Ramos (cell line): ENCODE data around the gene SLC38A11.
"Not testable (repeated sequence)": the region's sequence is repeated elsewhere in the genome, so short reads cannot be mapped to it uniquely, and the experiment has no call there.

Source experiments
- in situ Hi-C: fragments of 300-500 bp; cut with MboI; formaldehyde crosslinking; loops from one replicate; pipeline ENCODE4 v1.14.3; 2022; ENCODE audit warnings: low sequenced_read_pairs; ENCODE audit not compliant: unreplicated experiment

The SLC38A11 gene

GRCh38 chr2:164888592-164888991 lies 66.7 kb downstream of the SLC38A11 start:
- in situ Hi-C loops = no loop called here

DNA sequence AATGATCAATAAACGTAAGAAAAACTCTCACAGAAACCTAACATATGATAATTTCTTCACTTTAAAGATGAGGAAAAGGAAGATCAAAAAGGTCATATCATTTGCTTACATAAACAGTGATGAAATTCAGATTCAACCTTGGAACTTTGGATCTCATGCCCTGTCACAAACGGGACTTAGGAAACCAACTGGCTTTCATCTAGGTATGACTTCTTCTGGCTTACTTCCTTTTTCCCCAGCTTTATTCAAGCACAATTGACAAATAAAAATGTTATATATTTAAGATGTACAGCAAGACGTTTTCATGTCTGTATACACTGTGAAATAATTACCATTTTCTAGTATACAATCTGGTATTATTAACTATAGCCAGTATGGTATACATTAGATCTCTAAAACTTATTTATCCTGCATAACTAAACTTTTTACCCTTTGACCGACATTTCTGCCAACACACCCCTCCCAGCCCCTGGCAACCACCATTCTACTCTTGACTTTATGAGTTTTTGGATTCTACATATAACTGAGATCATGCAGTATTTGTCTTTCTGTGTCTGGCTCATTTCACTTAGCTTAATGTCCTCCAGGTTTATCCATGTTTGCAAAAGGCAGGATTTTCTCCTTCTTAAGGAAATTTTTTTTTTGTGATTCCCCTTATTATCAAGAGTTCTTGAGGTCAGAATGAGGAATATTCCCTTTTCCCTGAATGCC lies 67.7 kb downstream of the SLC38A11 start:
- in situ Hi-C loops = no loop called here

DNA sequence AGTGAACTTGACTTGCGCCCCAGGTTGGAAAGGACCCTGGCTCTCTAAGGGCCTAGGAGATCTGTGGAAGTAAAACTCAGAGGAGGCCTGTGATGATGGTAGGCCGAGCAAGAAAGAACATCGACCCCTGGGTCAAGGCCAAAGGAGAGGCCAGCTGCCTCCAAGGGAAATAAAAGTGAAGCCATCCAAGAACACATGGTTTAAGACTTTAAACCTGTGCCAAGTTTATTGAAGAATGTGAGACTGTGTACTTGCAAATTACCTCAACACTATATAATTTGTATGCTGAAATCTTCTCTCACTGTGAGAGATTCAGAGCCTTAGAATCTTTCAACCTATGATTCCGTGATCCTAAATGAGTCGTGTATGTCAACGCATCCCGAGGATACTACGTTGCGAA lies 73.0 kb downstream of the SLC38A11 start:
- in situ Hi-C loops = no loop called here

DNA sequence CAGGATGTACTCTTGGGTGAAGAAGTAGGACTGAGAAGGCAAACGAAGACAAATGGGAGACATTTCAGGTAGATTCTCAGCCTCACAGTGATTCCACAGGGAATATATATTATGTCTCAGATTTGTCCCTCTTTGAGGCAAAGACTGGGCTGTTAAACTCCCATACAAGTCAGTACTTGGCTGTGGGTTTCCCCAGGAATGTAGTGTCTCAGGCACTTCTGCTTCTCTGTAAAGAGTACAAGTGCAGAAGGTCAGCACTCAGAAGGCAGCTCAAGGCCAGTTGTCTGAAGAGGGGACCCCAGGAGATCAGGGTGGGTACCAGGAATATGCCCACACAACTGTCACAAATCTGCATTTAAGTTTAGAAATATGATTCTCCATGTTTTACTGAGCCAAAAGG lies 73.8 kb downstream of the SLC38A11 start:
- in situ Hi-C loops = no loop called here

DNA sequence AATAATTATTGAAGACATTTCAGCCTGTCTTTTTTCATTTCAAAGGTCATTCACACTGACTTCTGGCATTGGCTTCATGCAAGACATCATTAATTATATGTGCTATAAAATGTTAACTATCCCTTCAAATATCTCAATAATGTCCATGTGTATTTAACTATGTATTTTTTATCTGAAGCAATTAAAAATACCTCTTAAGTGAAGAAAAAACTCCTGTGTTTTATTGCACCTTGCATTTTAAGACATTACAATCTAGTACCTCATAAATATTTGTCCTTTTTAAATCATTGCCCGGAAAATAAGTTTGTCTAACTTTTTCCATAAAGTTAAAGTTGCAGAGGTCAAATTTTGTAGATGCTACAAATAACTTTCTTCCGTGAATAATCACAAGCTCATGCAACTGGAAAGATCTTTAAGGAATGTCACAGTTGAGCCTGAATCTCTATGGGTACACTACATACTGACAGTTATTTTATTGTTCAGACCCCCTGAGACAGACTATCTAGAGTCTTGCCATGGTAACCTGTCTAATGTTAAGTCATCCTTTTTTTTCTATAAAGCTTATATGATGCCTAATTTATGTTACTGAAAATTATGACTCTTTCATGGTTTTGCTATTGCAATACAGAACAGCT lies 75.3 kb downstream of the SLC38A11 start:
- in situ Hi-C loops = no loop called here

DNA sequence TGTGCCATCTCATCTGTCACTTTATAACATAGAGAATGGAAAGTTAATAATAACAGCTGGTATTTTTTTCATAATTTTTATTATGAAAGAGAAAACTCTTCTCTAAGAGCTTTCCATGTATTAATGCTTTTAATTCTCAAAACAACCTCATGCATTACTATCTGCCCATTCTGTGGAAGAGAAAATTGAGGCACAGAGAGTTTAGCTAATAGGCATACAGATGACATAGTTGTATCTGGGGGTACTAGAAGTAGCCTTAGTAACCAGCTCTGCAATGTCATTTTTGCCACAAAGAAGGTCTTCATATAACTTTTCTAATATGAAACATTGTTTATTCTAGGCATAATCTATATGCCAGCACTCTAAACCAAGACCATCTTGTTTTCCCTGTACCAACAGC lies 77.4 kb downstream of the SLC38A11 start:
- in situ Hi-C loops = no loop called here

- in situ Hi-C loops = no loop called here
These were observed 78.2 kb downstream of the SLC38A11 start for GRCh38 chr2:164877169-164877568.

GRCh38 chr2:164875334-164876205 lies 79.8 kb downstream of the SLC38A11 start:
- in situ Hi-C loops = no loop called here

DNA sequence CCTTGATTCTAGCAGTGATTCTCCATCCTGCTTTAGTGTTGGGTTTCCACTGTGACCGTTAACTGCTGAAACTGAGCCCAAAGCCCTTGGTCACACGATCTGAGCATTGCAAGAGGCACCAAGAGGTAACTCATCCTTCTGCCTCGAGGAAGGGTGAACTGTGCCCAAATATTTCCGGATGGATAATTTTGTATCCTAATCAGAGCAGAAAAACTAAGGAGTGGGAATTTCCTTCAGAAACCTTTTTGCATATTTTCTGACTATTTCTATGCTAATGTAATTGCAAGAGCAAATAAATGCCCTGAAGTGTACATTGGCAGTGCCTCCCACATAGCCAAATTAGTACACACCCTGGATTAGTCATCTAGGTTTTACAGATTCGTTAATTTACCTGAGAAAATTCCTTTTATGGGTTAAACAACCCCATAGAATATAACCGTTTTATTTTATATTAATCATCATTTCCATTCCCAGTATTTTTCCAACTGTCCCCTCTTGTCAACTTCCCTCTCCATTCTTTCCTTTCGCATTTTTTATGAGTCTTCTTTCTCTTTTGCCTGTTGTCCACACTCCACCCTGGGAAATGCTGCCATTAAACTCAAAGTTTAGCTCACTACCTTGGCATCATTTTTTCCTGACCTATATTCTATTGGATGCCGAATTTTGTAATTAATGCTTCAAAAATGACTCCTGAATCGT lies 82.0 kb downstream of the SLC38A11 start:
- in situ Hi-C loops = no loop called here

DNA sequence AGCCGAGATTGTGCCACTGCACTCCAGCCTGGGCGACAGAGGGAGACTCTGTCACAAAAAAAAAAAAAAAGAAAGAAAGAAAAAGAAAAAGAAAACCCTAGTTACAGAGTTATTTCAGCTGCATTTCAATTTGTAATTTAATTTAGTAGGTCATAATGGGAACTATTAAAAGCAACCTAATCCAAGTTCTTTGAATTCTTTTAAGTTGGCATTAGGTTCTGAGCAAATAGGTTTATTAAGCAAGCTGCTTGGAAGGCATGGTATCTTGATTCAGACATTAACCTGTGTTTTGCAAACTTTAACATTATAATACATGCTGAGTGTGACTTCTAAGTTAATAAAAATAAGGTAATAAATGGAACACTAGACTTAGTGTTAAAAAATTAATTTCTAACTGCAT lies 83.9 kb downstream of the SLC38A11 start:
- in situ Hi-C loops = no loop called here

DNA sequence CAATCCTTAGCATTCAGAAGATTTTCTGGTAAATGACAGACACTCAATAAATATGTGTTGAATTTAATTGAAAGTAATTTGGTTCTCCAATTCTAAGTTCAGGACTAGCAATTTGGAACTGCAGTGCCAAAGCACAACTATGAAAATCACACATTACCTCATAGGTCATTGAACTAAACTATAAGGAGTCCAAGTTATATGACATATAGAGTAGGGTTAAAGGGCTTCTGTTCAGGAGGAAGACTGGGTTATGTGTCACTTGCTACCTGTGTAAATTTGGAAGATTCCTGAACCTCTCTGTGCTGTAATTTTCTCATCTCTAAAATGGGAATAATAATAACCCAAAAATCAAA lies 85.9 kb downstream of the SLC38A11 start:
- in situ Hi-C loops = no loop called here

GRCh38 chr2:164868563-164869419 lies 86.5 kb downstream of the SLC38A11 start:
- in situ Hi-C loops = no loop called here

DNA sequence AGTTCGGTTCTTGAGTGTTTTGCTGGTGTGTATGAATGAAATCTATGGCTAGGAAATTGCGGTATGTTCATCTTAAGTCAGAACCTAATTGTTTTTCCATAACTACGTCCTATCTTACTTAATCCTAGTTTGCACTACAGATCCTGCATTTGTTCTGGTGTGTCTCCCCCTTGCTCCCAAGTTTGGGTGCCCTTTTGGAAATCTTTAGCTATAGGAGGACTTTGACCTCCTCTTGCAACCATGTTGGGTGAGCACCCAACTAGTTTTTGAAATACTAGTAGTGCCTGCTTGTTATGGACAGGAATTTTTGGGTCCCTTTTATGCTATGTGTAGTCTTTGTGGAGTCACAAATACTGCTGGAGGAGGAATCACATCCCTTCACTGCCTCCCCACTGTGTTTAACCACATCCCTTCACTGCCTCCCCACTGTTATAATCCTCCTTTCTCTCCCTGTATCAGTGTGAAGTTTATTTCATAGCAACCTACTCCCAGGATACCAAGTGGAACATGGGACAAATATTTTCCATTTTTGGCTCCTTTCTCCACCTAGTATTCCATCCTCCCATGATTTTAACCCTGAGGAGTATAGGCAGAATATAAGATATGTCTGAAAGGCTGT lies 87.4 kb downstream of the SLC38A11 start:
- in situ Hi-C loops = no loop called here

- in situ Hi-C loops = not testable (repeated sequence)
These were observed 88.9 kb downstream of the SLC38A11 start for GRCh38 chr2:164866381-164866780.

- in situ Hi-C loops = no loop called here
These were observed 94.7 kb downstream of the SLC38A11 start for GRCh38 chr2:164860694-164861042.

GRCh38 chr2:164859906-164860693 lies 95.2 kb downstream of the SLC38A11 start:
- in situ Hi-C loops = not testable (repeated sequence)

GRCh38 chr2:164859251-164859818 lies 96.0 kb downstream of the SLC38A11 start:
- in situ Hi-C loops = no loop called here

- in situ Hi-C loops = no loop called here
These were observed 103.2 kb downstream of the SLC38A11 start for GRCh38 chr2:164852086-164852485.
